ENCODE data around the gene F2.
"Not testable (repeated sequence)": the region's sequence is repeated elsewhere in the genome, so short reads cannot be mapped to it uniquely, and the experiment has no call there.

F2 gene

GRCh38 chr11:46686886-46687795, 31.9 kb upstream of the F2 start:
- DNase-seq (ENCODE audit: low spot score): no peak

- no peak for DNase-seq (ENCODE audit: low spot score)
Observed at GRCh38 chr11:46690702-46691101, 28.3 kb upstream of the F2 start.

GRCh38 chr11:46692450-46692849, 26.6 kb upstream of the F2 start:
- no peak for DNase-seq (ENCODE audit: low spot score)

GRCh38 chr11:46693597-46694012, 25.4 kb upstream of the F2 start:
- no peak for DNase-seq (ENCODE audit: low spot score)

- no peak for DNase-seq (ENCODE audit: low spot score)
Observed at GRCh38 chr11:46694072-46694471, 24.9 kb upstream of the F2 start.

- DNase-seq (ENCODE audit: low spot score): no peak
Observed at GRCh38 chr11:46694607-46695006, 24.4 kb upstream of the F2 start.

GRCh38 chr11:46695345-46696211, 23.4 kb upstream of the F2 start:
- DNase-seq (ENCODE audit: low spot score): no peak

GRCh38 chr11:46696212-46696558, 22.8 kb upstream of the F2 start:
- no peak for DNase-seq (ENCODE audit: low spot score)

- no peak for DNase-seq (ENCODE audit: low spot score)
Observed at GRCh38 chr11:46697303-46697702, 21.7 kb upstream of the F2 start.

- DNase-seq (ENCODE audit: low spot score): no peak
Observed at GRCh38 chr11:46697723-46698122, 21.3 kb upstream of the F2 start.

GRCh38 chr11:46698597-46698996, 20.4 kb upstream of the F2 start:
- no peak for DNase-seq (ENCODE audit: low spot score)

- DNase-seq (ENCODE audit: low spot score): peak; percentile 98
Observed at GRCh38 chr11:46700241-46701077, 18.6 kb upstream of the F2 start, which contains the start of the genes ARHGAP1 and ZNF408. Gene ARHGAP1, minus strand, starts transcription at chr11:46700619. Its CDS starts 4,512 bp downstream, at chr11:46696107. Gene ZNF408, plus strand, starts transcription at chr11:46701031. Its CDS starts 17 bp downstream, at chr11:46701048.

- DNase-seq (ENCODE audit: low spot score): no peak
Observed at GRCh38 chr11:46701078-46701654, 17.8 kb upstream of the F2 start.

- DNase-seq (ENCODE audit: low spot score): no peak
Observed at GRCh38 chr11:46705070-46705688, 13.8 kb upstream of the F2 start.

- DNase-seq (ENCODE audit: low spot score): no peak
Observed at GRCh38 chr11:46706886-46707285, 12.1 kb upstream of the F2 start.

- not testable (repeated sequence) for DNase-seq (ENCODE audit: low spot score)
Observed at GRCh38 chr11:46709351-46709750, 9.7 kb upstream of the F2 start.

- no peak for DNase-seq (ENCODE audit: low spot score)
Observed at GRCh38 chr11:46710821-46711269, 8.2 kb upstream of the F2 start.

GRCh38 chr11:46711303-46711702, 7.7 kb upstream of the F2 start:
- DNase-seq (ENCODE audit: low spot score): no peak

GRCh38 chr11:46712874-46713576, 6.0 kb upstream of the F2 start:
- DNase-seq (ENCODE audit: low spot score): no peak

GRCh38 chr11:46717825-46718154, 1.2 kb upstream of the F2 start:
- DNase-seq (ENCODE audit: low spot score): not testable (repeated sequence)
